GM12801 (cell line): Measurements from ENCODE around the gene GMDS.

Experiments
- TF ChIP-seq, protein P1 (sequence below): IDR thresholded peaks from one replicate; pipeline ENCODE4 v1.5.1; 2011; ENCODE audit warnings: control low read depth; ENCODE audit not compliant: insufficient read length; ENCODE audit errors: extremely low read depth

The GMDS gene

DNA sequence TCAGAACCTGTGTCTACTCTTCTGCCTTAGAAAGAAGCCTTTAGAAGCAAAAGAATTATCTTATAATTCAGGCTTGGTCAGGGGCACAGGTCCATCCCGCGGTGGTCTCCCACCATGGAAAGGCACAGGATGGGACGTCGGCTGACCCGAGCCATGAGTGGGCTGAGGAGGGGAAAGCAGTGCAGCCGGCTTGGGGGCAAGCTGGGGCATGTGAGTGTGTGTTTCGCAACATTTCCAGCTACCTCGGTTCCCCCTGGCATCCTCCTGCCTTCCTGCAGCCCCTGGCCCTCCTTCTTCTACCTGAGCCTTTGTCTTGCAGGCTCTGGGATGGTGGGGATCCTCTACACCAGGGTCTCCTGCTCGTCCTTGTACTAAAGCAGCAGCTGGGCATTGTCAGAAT, 664.8 kb downstream of the GMDS start:
- TF ChIP-seq, protein P1, sequence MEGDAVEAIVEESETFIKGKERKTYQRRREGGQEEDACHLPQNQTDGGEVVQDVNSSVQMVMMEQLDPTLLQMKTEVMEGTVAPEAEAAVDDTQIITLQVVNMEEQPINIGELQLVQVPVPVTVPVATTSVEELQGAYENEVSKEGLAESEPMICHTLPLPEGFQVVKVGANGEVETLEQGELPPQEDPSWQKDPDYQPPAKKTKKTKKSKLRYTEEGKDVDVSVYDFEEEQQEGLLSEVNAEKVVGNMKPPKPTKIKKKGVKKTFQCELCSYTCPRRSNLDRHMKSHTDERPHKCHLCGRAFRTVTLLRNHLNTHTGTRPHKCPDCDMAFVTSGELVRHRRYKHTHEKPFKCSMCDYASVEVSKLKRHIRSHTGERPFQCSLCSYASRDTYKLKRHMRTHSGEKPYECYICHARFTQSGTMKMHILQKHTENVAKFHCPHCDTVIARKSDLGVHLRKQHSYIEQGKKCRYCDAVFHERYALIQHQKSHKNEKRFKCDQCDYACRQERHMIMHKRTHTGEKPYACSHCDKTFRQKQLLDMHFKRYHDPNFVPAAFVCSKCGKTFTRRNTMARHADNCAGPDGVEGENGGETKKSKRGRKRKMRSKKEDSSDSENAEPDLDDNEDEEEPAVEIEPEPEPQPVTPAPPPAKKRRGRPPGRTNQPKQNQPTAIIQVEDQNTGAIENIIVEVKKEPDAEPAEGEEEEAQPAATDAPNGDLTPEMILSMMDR, result no peak

DNA sequence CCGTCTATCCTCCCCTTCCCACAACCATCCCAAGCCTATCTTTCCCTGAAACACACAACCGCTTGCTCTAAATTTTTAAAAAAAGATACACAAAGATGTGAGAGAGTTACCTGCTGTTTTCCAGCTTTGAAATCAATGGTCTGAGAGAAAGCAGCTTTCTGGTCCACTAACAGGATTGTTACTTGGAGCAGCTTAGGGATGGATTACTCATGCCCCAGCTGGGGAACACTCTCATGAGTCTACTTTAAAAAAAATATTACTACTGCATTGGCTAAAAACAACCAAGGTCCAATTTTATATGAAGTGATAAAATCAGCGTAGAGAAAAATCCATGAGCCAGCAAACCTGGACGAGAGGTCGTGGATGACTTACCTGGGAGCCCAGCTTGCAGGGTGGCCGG, 665.3 kb downstream of the GMDS start:
- TF ChIP-seq, protein P1, result no peak

GRCh38 chr6:1579096-1579495, 666.3 kb downstream of the GMDS start:
- TF ChIP-seq, protein P1, result no peak

GRCh38 chr6:1577896-1578745, 667.3 kb downstream of the GMDS start:
- TF ChIP-seq, protein P1, result no peak

DNA sequence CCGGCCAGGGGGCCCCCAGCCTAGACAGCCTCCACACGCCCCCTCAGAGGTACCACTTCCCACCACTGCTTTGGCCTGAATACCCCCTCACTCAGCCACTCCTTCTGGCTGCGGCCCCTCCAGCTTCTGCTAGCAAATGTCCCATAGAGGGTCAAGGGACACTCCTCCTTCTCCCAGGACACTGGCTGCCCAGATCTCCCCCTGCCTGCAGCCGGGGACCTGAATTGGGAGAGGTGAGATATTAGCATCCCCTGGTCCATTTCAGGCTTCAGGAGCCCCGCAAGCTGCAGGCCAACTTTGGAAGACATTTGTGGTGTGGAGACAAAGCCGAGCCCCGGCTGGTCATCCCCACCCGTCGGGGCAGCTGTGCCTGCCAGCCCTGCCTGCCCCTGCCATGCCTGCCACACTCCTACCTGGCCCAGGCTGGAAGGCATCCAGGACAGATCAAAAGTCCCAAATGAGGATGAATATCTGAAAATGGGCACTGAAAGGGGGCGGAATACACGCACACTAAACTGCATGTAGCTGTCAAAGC, 668.2 kb downstream of the GMDS start:
- TF ChIP-seq, protein P1, result no peak

- TF ChIP-seq, protein P1, result no peak
Measured at GRCh38 chr6:1576711-1577110, 668.7 kb downstream of the GMDS start.

DNA sequence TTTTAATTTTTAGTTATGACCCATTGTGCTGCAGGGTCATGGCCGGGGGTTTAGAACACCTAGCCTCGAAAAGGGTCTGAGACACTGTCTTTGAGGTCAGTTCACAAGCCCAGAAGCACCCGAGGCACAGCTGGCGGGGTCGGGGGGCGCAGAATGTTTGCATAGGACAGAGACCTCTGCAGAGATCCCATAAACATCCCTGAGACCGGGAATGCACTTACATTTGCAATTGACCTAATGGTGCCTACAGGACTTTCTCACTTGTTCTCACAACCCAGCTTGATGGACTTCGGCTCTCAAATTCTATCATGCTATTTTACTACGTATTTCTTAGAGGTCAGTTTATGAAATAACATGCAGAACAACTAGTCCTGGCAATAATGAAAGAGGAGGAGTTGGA, 669.2 kb downstream of the GMDS start:
- TF ChIP-seq, protein P1, result no peak
